Parathyroid adenoma (tissue), 2 donors: Measurements from ENCODE around the gene ZNF185.

ENCODE experiments used
- H2AFZ ChIP-seq: fragments of 300-600 bp; sonication (generic); one replicate; pipeline ENCODE4 v1.7.0; 2017; ENCODE audit warnings: antibody characterized with exemption, mild to moderate bottlenecking
- H3K27ac ChIP-seq: fragments of 300-600 bp; sonication (generic); one replicate; pipeline ENCODE4 v1.7.0; 2017
- H3K27me3 ChIP-seq: fragments of 300-600 bp; sonication (generic); one replicate; pipeline ENCODE4 v1.7.0; 2017; ENCODE audit warnings: low read length; ENCODE audit not compliant: control insufficient read depth, insufficient read depth
- H3K36me3 ChIP-seq: fragments of 300-600 bp; sonication (generic); one replicate; pipeline ENCODE4 v1.7.0; 2017; ENCODE audit warnings: low read length; ENCODE audit not compliant: control insufficient read depth, insufficient read depth
- H3K4me1 ChIP-seq: fragments of 300-600 bp; sonication (generic); one replicate; pipeline ENCODE4 v1.7.0; 2017; ENCODE audit warnings: control low read depth
- H3K4me2 ChIP-seq: fragments of 300-600 bp; sonication (generic); one replicate; pipeline ENCODE4 v1.7.0; 2017; ENCODE audit warnings: low read length
- H3K4me3 ChIP-seq: fragments of 300-600 bp; sonication (generic); one replicate; pipeline ENCODE4 v1.7.0; 2017; ENCODE audit warnings: low read depth, low read length
- H3K79me2 ChIP-seq: fragments of 300-600 bp; sonication (generic); one replicate; pipeline ENCODE4 v1.7.0; 2017; ENCODE audit warnings: control low read depth
- H3K9ac ChIP-seq: fragments of 300-600 bp; sonication (generic); one replicate; pipeline ENCODE4 v1.7.0; 2017; ENCODE audit warnings: mild to moderate bottlenecking
- H3K9me3 ChIP-seq: fragments of 300-600 bp; sonication (generic); one replicate; pipeline ENCODE4 v1.7.0; 2017; ENCODE audit warnings: low read length; ENCODE audit not compliant: control insufficient read depth
- CTCF ChIP-seq: fragments of 300-600 bp; sonication (generic); IDR thresholded peaks from one replicate; pipeline ENCODE4 v1.7.0; 2017; ENCODE audit warnings: antibody characterized with exemption, mild to moderate bottlenecking
- donor health status: primary hyperparathyroidism.

ZNF185 gene

DNA sequence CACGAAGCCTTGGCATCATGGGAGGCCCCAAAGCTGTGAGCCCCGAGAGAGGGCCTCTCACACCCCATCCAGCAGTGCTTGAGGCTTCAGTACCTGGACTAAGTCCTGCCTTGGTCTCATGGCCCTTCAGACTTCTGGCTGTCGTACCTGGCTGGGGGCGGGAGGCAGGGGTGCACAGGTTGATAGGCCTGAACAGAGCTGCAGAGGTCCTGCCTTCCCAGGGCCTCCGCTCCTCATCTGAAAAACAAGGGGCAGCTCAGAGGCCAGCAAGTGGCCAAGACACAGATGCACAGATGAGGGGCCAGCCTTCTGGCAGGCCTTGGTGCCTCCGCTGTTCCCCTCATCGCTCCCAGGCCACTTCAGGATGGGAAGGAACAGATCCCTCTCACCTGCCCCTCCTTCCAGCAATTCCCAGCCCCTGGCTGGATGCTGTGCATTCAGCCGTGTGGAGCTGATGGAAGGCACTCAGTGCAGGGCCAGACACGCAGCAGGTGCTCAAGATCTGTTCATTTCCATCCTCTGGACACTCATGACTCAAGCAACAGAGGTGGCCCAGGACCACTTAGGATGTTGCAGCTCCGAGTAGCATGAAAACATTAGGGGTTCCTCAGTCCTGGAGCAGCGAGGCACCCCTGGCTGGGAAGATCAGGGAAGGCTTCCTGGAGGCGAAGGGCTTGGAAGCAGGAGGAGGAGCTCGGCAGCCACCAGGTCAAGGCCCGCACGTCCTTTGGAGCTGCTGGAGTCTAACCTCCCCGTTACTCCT, 1.4 kb downstream of the ZNF185 start:
- no peaks in the 10 kb centered on the region for H3K9me3 ChIP-seq
- no peak overlapping the region for H3K4me3 ChIP-seq
- no peaks in the 10 kb centered on the region for H3K36me3 ChIP-seq
- no peak overlapping the region for H3K4me2 ChIP-seq
- no peaks in the 10 kb centered on the region for H3K4me1 ChIP-seq
- H2AFZ ChIP-seq = peak overlapping the region; percentile 42
- H3K79me2 ChIP-seq = no peaks in the 10 kb centered on the region
- TF ChIP-seq CTCF = no peak
- H3K9ac ChIP-seq = no peak overlapping the region
- H3K27me3 ChIP-seq = no peaks in the 10 kb centered on the region
- H3K27ac ChIP-seq = no peak overlapping the region

DNA sequence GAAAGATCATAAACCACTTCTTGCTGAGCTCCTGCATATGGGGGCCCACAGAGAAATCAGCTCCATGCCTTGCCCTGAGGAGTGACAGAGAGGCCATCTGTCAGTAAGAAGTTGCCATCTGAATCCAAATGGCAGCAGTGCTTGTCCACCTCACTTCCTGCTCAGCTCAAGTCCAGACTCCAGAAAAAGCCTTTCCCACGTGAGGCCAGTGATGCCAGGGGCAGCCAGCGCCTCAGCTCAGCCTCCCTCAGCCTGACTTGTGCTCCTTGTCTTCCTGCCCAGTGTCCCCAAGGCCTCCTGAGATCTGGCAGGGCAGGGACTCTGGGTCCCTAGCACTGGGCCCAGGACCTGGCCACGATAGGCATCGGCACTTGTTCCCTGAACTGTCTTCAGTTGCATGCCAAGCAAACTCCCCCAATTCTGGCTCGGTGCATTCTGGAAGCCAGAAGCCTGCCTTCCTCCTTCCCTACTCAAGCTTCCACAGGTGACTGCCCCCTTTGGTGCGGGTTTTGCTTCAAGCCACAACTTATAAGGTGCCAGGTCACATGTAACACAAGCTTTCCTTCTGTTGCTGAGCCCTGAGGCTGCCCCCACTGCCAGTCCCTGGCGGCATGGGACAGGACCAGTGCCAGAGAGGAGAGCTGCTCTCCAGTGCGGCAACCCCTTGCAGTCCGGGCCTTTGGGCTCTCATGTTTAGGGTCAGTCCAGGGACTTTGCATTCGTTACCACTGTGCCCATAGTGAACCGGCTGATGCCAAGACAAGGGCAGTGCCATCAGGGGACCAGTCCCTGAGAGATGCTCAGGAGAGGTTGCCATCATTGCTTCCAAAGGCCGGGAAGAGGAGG, 2.2 kb downstream of the ZNF185 start:
- H3K4me2 ChIP-seq = no peak overlapping the region
- H3K27ac ChIP-seq = no peak overlapping the region
- no peak overlapping the region for H3K9ac ChIP-seq
- H3K9me3 ChIP-seq = no peaks in the 10 kb centered on the region
- H3K27me3 ChIP-seq = no peaks in the 10 kb centered on the region
- H2AFZ ChIP-seq = no peak overlapping the region
- H3K4me1 ChIP-seq = no peaks in the 10 kb centered on the region
- no peak for TF ChIP-seq CTCF
- no peak overlapping the region for H3K4me3 ChIP-seq
- no peaks in the 10 kb centered on the region for H3K79me2 ChIP-seq
- no peaks in the 10 kb centered on the region for H3K36me3 ChIP-seq

- TF ChIP-seq CTCF = no peak
- Histone ChIP-seq H2AFZ (no peak overlapping the region), H3K36me3 (no peaks in the 10 kb centered on the region), H3K4me3 (no peak overlapping the region), H3K79me2 (no peaks in the 10 kb centered on the region), H3K27ac (no peak overlapping the region), H3K4me1 (no peaks in the 10 kb centered on the region), H3K4me2 (no peak overlapping the region), H3K9ac (no peak overlapping the region), H3K27me3 (no peaks in the 10 kb centered on the region), H3K9me3 (no peaks in the 10 kb centered on the region)
Observed at GRCh38 chrX:152900937-152901445, 3.1 kb downstream of the ZNF185 start.

GRCh38 chrX:152901816-152902501, 4.1 kb downstream of the ZNF185 start:
- H3K27me3 ChIP-seq = no peaks in the 10 kb centered on the region

More at GRCh38 chrX:152901816-152902501, 4.1 kb downstream of the ZNF185 start:
- no peak overlapping the region for H3K27ac ChIP-seq
- H3K36me3 ChIP-seq = no peaks in the 10 kb centered on the region
- H3K9me3 ChIP-seq = no peaks in the 10 kb centered on the region
- no peaks in the 10 kb centered on the region for H3K4me1 ChIP-seq
- H3K79me2 ChIP-seq = no peaks in the 10 kb centered on the region
- H3K9ac ChIP-seq = no peak overlapping the region
- no peak overlapping the region for H3K4me2 ChIP-seq
- TF ChIP-seq CTCF = no peak
- no peak overlapping the region for H3K4me3 ChIP-seq
- H2AFZ ChIP-seq = no peak overlapping the region
